HFF-Myc (cell line): ENCODE results near the gene CRADD.

ENCODE experiments used
- DNase-seq: peaks from one replicate; pipeline ENCODE4 v3.0.0-alpha.2; 2011; ENCODE audit warnings: low read depth; ENCODE audit errors: extremely low read depth
- H3K4me3 ChIP-seq: replicated peaks from 2 replicates; pipeline ENCODE4 v1.5.1; 2011; ENCODE audit warnings: low read depth, mild to moderate bottlenecking, control low read depth, low read length
- CTCF ChIP-seq: IDR thresholded peaks from 2 replicates; pipeline ENCODE4 v1.5.1; 2012; ENCODE audit warnings: mild to moderate bottlenecking, low read depth, low read length, control low read depth; ENCODE audit errors: missing control alignments

The CRADD gene

GRCh38 chr12:93873561-93873960, 196.4 kb downstream of the CRADD start:
- H3K4me3 ChIP-seq = no peak overlapping the region
- no peak for TF ChIP-seq CTCF
- DNase-seq = no peak

DNA sequence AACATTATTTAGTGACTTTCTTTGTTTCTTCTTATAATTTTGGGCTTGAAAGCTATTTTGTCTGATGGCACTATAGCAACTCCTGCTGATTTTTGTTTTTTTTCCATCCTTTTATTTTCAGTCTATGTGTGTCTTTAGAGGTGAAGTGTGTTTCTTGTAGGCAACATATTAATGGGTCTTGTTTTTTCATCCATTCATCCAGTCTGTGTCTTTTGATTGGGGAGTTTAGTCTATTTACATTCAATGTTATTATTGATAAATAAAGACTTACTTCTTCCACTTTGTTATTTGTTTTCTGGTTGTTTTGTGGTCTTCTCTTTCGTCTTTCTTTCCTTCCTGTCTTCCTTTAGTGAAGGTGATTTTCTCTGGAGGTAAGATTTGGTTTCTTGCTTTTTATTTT, 198.0 kb downstream of the CRADD start:
- H3K4me3 ChIP-seq = no peak overlapping the region
- no peak for TF ChIP-seq CTCF
- DNase-seq = no peak

GRCh38 chr12:93876360-93876759, 199.2 kb downstream of the CRADD start:
- H3K4me3 ChIP-seq = no peak overlapping the region
- no peak for TF ChIP-seq CTCF
- DNase-seq = no peak

DNA sequence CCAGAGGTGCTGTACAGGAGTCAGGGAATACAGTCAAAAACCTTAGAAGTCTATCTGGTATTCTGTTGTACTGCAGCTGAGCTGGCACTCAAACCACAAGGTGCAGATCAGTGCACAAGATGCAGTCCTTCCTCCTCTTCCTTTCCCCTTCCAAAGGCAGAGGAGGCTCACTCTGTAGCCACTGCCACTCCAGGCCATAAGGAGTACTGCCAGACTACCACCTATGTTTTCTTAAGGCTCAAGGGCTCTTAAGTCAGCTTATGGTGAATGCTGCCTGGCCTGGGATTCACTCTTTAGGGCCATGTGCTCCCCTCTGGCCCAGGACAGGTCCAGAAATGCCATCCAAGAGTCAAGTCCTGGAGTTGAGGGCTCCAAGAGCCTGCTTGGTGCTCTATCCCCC, 200.3 kb downstream of the CRADD start:
- DNase-seq = no peak
- H3K4me3 ChIP-seq = no peak overlapping the region
- no peak for TF ChIP-seq CTCF

DNA sequence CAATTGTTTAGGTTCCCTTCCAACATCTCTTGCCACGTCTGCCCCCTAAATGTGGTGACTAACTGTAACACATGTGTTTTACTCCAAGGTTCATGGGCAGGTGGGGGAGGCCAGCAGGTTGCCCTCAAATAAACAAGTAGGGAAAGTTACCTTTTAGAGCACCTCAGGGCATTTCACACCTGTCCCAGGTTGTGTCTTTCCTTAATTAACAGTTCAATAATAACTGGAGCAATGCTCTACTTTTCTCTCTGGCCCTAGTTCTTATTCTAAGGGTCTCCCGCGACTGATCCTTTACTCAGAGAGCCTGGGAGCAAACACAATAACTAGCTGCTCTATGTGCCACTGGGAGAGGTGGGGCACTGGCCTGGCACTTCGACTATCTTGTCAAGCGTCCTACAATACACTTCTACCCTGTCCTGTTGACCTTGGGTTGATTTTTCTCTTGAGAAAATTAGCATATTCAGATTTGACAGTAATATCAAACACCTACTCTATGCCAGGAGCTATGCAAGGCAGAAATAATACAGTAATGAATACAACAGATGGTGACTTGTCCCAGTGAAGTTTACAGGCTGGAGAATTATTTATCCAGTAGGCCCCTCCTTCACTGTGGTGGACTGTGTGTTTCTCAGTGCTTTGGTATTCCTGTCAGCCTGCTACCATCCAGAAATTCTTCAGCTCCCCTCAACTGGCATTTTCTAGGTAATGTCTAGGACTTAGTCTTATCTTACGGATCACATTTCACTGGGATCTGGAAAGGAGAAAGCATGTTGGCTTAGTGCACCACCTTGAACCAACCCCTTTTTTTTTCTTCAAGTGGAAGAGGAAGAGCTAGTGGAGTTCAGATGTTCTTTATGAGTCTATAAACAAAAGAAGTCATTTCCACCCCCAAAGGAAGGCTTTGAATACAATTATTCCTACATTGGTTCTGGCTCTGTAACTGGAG, 202.6 kb downstream of the CRADD start:
- DNase-seq = peak; percentile 52
- TF ChIP-seq CTCF = no peak

DNA sequence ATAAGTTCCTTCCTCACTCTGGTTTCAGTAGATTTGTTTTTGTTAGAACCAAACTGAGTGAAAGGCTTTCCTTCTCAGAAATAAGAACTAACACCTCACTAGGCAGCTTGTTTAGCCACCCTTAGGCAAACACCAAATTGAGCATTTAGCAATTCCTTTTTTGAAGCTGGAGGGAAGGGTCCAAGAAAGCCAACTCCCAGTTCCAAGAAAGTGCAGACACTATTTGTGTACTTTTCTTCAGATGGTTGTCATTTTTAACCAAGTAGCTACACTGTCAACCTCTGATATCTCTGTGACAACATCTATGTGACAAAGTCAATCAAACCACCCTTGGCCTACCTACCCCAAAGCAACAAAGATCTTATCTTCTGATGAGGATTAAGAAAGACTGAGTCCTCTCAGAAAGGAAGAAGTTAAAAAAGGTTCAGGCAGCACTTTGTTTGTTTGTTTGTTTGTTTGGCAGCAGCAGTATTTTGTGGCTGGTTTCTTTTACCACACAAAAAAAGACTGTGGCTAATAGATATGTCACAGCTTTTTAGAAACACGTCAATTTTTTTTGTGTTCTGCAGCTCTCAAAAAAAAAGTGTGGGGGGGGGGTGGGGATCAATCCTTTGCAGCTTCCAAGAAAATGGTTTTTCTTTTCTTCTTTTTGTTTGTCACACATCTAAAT, 203.8 kb downstream of the CRADD start:
- no peak for DNase-seq
- TF ChIP-seq CTCF = no peak

More for the DNA sequence above, 202.6 kb downstream of the CRADD start:
- no peak overlapping the region for H3K4me3 ChIP-seq

More for the DNA sequence above, 203.8 kb downstream of the CRADD start:
- H3K4me3 ChIP-seq = no peak overlapping the region
